Measurements from ENCODE around the gene SYNRG. TPM values are rescaled to one million over a fixed set of nuclear protein-coding genes. Genes with fewer than 3 reads are reported as not detected.
A peak's percentile ranks its signal among the peaks of the same experiment; 100 is the strongest.

Gene SYNRG
- total RNA-seq, 1 donor from 2014 or later = 56.3 TPM

DNA sequence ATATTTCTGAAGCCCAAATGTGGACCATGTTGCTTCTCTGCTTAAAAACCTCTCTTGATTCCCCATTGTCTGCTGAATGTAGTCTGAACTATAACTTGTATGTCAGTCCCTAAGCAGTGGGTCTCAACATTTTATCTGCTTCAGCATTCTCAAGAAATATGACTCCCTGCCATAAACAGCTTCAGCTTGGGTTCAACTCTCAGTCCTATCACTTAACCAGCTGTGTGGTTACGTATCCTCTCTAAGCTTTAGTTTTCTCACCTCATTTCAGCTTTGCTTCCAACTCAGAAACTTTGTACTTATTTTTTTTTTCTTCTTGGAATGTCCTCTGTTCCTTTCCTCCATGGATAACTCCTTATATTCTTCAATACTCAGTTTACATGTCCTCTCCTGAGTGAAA, 38.6 kb upstream of the SYNRG start:
- Mint-ChIP-seq H3K9me3 (no peaks in the 10 kb centered on the region), H3K4me3 (no peak overlapping the region), H3K27ac (no peak overlapping the region), H3K27me3 (ENCODE audit: low read depth) (peaks cover 75% of the 10 kb centered on the region), H3K4me1 (peaks cover 15% of the 10 kb centered on the region), H3K36me3 (no peaks in the 10 kb centered on the region)
- TF ChIP-seq, protein P1, sequence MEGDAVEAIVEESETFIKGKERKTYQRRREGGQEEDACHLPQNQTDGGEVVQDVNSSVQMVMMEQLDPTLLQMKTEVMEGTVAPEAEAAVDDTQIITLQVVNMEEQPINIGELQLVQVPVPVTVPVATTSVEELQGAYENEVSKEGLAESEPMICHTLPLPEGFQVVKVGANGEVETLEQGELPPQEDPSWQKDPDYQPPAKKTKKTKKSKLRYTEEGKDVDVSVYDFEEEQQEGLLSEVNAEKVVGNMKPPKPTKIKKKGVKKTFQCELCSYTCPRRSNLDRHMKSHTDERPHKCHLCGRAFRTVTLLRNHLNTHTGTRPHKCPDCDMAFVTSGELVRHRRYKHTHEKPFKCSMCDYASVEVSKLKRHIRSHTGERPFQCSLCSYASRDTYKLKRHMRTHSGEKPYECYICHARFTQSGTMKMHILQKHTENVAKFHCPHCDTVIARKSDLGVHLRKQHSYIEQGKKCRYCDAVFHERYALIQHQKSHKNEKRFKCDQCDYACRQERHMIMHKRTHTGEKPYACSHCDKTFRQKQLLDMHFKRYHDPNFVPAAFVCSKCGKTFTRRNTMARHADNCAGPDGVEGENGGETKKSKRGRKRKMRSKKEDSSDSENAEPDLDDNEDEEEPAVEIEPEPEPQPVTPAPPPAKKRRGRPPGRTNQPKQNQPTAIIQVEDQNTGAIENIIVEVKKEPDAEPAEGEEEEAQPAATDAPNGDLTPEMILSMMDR (IDR thresholded peaks at IDR 0.05; ENCODE audit: unreplicated experiment) = no peak
- no peak for DNase-seq (ENCODE audit: low spot score in 2 of 2, unreplicated experiment in 2 of 2)

DNA sequence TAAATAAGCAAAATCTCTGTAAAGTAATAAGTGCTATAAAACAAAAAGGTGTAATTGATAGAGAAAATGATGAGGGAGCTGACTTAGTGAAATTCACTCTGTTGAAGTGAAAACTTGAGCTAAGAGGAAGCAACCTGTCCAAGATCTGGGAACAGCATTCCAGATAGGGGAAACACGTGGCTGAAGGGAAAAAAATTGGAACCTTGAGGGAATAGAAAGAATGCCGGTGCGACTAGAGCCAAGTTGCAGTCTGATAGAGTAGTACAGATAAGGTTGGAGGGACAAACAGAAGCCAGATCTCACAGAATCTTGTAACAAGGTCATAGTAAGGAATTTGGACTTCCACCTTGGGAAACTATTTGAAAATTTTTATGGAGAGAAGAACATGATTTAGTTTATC, 34.7 kb upstream of the SYNRG start:
- Mint-ChIP-seq H3K9me3 (no peaks in the 10 kb centered on the region), H3K27me3 (ENCODE audit: low read depth) (peaks cover 46% of the 10 kb centered on the region), H3K4me3 (peak overlapping the region; percentile 90), H3K27ac (peak overlapping the region; percentile 95), H3K36me3 (peaks cover 15% of the 10 kb centered on the region), H3K4me1 (peaks cover 24% of the 10 kb centered on the region)
- TF ChIP-seq, protein P1 (IDR thresholded peaks at IDR 0.05; ENCODE audit: unreplicated experiment) = no peak
- no peak for DNase-seq (ENCODE audit: low spot score in 2 of 2, unreplicated experiment in 2 of 2)

DNA sequence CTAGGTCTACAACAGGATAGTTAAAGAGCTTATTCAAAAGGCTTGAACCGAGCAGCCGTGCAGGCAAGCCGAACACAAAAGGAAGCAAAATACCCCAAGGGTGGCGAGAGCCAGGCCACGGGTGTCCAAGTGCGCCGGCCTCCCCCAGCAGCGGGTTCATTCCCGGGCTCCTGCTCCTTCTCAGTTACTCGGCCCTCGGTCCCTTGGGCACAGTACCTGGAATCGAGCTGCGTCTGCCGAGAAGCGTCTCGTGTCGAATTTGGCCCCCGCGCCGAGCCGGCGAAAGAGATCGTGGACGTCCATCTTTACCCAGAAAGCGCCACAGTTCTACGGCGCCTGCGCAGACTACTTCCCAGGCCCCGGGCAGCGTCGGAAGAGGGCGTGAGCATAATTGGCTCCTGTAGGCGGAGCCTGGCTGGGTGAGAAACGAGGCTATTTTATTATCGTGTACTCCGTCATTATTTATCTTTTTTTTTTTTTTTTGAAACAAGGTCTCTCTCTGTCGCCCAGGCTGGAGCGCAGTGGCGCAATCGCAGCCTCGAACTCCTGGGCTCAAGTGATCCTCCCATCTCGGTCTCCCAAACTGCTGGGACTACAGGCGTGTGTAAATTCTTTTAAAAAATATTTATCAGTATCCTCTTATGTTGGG, 34.0 kb upstream of the SYNRG start, which contains the start of gene DDX52:
Gene DDX52, minus strand, starts transcription at position 329 of the 649 bp plus-strand sequence. Its CDS starts 26 bp downstream, at position 303.
- Mint-ChIP-seq H3K4me3 (peak within 1 kb of the TSS; percentile 90), H3K27me3 (ENCODE audit: low read depth) (peaks cover 40% of the 10 kb centered on the region), H3K9me3 (no peaks in the 10 kb centered on the region), H3K4me1 (peaks cover 24% of the 10 kb centered on the region), H3K36me3 (peaks cover 20% of the 10 kb centered on the region), H3K27ac (peak within 1 kb of the TSS; percentile 95)
- TF ChIP-seq, protein P1 (IDR thresholded peaks at IDR 0.05; ENCODE audit: unreplicated experiment) = no peak
- peak; percentile 81 to 87 for DNase-seq (ENCODE audit: low spot score in 2 of 2, unreplicated experiment in 2 of 2)

DNA sequence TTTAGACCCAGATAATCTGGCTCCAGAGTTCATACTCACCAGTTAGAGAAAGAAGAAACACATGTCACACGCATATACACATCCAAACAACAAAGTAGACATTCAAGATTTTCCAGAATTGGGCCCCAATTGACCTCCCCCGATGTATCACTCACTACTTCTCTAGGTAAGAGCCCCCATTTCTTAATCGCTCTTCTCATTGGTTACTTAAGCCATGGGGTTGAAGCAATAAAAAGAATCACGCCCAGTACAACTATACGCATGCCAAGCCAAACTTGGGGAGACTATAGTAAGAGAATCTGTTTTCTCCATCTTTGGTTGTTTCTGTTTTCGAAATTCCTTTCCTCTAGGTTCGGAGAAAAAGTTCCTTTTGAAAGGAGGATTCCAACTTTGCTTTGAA, 33.5 kb upstream of the SYNRG start:
- Mint-ChIP-seq H3K4me3 (peak overlapping the region; percentile 90), H3K27ac (peak overlapping the region; percentile 95), H3K9me3 (no peaks in the 10 kb centered on the region), H3K36me3 (peaks cover 22% of the 10 kb centered on the region), H3K4me1 (peaks cover 24% of the 10 kb centered on the region), H3K27me3 (ENCODE audit: low read depth) (peaks cover 34% of the 10 kb centered on the region)
- TF ChIP-seq, protein P1 (IDR thresholded peaks at IDR 0.05; ENCODE audit: unreplicated experiment) = no peak
- DNase-seq (ENCODE audit: low spot score in 2 of 2, unreplicated experiment in 2 of 2) = no peak

DNA sequence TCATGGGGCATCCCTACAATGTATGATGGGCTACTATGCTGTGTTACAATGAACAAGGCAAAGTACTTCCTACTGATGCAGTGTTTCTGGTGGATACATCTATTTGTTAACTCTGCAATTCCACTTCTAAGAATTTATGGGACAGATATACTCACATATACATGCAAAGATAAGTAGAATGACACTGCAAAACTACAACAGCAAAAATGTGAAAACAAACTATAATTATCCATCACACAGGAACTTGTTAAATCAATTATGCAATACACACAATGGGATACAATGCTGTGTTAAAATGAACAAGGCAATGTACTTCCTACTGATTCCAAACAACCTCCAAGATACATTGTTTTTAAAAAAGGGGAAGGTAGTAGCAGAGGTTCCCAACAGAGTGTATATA, 30.8 kb upstream of the SYNRG start:
- peaks cover 5% of the 10 kb centered on the region for H3K9me3 Mint-ChIP-seq
- peaks cover 24% of the 10 kb centered on the region for H3K4me1 Mint-ChIP-seq
- DNase-seq (ENCODE audit: low spot score in 2 of 2, unreplicated experiment in 2 of 2) = no peak
- no peak overlapping the region for H3K27ac Mint-ChIP-seq
- no peak overlapping the region for H3K4me3 Mint-ChIP-seq
- H3K27me3 Mint-ChIP-seq (ENCODE audit: low read depth) = peaks cover 10% of the 10 kb centered on the region
- peaks cover 40% of the 10 kb centered on the region for H3K36me3 Mint-ChIP-seq
- TF ChIP-seq, protein P1 (IDR thresholded peaks at IDR 0.05; ENCODE audit: unreplicated experiment) = no peak
